NCI-H2227 (cell line): Measurements from ENCODE around the gene SIN3A.
A peak's percentile ranks its signal among the peaks of the same experiment; 100 is the strongest.
"Not testable (repeated sequence)": the region's sequence is repeated elsewhere in the genome, so short reads cannot be mapped to it uniquely, and the experiment has no call there.

ENCODE experiments used
- DNase-seq: peaks from one replicate; lab custom pipeline; 2025; ENCODE audit not compliant: unreplicated experiment; lab: John Stamatoyannopoulos, UW

The SIN3A gene

DNA sequence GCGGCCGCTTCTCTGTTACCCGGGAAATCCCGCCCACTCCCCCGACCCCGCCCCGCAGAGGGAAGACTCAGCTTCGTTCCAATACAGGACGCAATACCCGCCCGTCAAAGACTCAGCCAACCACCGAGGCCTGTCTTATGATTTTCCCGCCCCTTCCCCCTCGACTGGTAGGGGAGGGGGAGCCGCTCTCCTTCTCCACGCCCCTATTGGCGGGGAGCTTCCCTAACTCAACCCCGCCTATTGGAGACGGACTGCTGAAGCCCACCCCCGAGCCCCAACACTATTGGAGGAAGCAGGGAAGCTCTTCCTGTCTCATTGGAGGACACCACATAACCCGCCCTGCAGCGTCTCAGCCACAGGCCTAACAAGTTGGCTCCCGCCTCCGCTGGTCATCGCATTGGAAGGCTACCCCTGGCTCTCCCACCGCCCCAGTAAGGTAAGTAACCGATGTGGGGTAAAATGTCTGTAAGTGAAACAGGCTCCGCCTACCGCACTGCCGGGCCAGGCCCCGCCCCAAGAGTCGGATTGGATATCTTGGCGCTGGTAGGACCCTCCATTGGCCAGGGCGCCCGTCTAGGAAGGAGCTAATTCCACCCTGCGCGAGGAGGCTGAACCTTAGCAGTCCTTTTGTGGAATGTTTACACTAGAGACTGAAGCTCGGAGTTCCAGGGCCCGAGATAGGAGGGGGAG, at the start of gene SIN3A:
TSS of gene SIN3A (minus strand) at position 17 of the 690 bp plus-strand sequence. CDS start 21,315 bp downstream, outside the sequence.
- peak; percentile 100 for DNase-seq

DNA sequence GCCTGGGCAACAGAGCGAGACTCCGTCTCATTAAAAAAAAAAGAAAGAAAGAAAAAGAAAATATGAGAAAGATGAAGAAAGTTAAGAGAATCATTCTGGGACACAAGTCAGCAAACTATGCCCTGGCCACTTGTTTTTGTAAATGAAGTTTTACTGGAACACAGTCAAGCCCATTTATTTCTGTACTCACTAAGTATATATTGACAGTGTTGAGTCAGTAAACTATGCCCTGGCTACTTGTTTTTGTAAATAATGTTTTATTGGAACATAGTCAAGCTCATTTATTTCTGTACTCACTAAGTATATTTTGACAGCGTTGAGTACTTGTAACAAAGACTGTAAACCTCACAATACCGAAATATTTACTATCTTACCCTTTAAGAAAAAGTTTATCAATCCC, 42.2 kb upstream of the SIN3A start:
- DNase-seq, result no peak

DNA sequence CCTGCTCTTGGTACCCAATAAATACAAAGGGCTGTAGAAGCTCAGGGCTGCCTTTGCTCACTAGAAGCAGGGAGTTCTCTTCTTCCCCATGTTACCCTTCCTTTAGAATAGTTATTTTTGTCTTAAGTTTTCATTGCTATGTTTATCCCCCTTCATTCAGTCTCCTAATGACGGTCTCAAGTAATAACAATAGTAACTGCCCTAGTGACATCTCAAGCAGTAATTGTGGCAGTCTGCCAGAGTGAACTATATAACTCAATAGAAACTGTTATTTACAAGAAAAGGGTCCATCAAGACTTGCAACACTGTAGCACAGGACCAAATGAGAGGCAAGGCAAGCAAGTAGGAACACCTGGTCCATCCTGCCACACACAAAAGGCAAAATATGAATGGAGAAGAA, 32.5 kb upstream of the SIN3A start:
- DNase-seq, result no peak

- not testable (repeated sequence) for DNase-seq
Measured at GRCh38 chr15:75483556-75483955, 32.1 kb upstream of the SIN3A start.

- no peak for DNase-seq
Measured at GRCh38 chr15:75483106-75483505, 31.6 kb upstream of the SIN3A start.

GRCh38 chr15:75480463-75480862, 29.0 kb upstream of the SIN3A start:
- not testable (repeated sequence) for DNase-seq

- DNase-seq, result no peak
Measured at GRCh38 chr15:75479670-75480069, 28.2 kb upstream of the SIN3A start.

GRCh38 chr15:75477094-75477493, 25.6 kb upstream of the SIN3A start:
- DNase-seq, result not testable (repeated sequence)

- no peak for DNase-seq
Measured at GRCh38 chr15:75468913-75469598, 17.6 kb upstream of the SIN3A start.

GRCh38 chr15:75460646-75461045, 9.2 kb upstream of the SIN3A start:
- no peak for DNase-seq

DNA sequence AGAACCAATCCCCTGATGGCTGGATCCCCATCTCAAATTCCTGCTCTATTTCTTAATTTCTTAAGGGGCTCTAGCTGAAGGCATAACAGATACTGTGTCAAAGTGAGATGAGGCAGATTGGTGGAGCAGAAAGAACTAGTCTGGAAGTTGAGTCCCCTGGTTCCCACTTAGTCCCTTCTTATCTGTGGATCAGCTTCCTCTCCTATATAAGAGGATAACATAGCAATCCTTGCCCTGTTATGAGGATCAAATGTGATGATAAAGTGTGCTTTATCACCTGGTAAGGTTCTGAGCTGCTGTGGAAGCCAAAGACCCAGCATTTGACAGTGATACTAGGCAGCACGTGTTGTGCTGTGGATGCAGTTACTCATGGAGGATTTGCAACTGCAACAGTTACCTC, 8.1 kb upstream of the SIN3A start:
- no peak for DNase-seq

- peak; percentile 14 for DNase-seq
Measured at GRCh38 chr15:75456710-75457109, 5.2 kb upstream of the SIN3A start.

- DNase-seq, result peak; percentile 60
Measured at GRCh38 chr15:75455982-75456531, 4.6 kb upstream of the SIN3A start.

DNA sequence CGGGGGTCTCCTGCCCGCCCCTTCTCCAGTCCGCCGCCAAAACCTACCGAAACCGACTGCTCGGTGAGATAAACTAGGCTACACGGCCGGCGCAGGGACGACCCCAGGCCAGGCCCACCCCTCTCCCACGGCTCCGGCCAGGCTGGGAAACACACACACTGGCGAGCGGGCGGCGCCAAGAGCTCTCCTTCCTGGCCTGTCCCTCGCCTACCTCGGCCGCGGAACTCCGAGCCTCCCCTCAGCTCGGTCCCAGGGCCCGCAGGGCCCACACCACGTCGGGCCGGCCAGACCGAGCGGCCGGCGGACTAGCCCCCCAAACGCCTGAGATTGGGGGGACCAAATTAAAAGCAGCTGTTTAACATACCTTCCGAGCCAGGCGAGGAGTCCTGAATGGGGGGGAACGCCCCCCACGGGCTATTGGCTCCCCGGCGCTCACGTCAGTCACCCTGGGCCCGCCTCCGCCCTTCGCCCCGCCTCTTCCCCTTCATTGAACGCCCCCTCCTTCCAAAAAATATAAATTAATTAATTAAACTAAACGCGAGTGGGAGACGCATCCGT, 4.0 kb upstream of the SIN3A start:
- peak; percentile 76 for DNase-seq

DNA sequence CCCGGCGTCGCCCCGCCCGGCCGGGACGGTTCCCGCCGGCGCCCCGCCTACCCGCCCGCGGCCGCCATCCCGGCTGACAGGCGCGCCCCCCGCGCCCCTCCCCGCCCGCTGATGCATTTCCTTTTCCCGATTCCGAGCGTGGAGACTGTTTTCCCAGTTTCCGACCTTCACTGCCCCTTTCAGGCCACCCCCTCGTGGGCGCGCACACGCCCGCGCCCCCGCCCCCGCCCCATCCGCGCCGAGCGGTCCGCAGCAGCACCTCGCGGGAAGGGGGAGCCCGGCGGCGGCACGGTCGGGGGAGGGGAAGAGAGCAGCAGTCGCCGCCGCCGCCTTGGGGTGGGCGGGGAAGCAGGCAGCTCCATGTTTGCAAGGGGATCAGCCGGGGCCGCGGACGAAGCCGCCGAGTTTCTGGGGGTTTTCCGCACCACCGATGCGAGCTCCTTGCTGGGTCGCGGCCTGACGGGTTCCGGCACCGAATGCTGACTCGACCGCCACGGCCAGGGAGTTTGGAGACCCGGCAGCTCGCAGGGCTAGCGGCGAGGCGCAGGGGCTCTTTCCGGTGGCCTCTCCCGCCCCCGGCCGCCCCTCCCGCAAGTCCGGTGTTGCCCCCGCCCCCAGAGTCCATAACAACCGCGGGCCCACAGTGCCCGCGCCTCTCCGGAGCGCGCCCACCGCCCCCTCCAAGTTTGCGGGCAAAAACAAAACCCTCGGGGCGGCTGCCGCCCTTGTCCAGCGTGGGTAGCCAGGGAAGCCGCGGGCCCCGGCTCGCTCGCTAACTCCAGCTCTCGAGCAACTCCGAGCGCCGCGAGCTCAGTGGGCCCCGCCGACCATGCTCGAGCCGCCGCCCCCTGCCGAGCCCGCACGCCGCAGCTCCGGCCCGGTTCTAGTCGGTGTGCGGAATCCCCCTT, 3.2 kb upstream of the SIN3A start:
- DNase-seq, result peak; percentile 55

DNA sequence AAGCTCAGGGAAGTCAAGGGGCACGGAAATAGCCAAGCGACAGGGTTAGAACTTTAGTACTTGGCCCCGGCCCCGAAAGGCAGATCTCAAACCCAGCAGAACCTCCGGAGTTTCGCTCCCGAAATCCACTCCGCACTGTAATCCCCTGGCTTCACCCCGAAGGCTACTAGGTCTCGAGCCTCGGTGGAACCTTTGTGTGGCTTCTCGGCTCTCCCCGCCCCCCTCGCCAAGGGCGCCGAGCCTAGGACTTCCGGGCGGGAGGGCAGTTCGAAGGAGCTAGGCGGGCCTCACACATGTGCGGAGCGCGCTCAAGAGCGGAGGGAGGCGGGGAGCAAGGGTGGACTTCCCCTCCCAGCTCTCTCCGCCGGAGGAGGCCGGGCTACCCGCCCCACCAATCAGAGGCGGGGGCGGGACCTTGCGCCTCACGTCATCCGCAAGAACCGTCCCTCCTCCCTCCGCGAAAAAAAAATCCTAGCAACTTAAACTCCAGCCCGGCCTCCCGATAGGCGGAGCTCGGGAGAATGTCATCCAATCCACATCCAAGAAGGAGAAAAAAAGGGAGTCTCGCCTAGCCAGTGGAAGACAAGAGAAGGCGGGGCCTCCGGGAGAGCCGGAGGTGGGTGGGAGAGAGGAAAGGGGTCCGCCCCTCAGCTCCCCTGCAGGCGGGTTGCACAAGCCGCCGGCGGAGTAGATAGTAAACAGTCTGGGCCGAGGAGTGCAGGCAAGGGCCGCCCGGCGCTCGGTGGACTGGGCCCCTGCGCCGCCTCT, 2.4 kb upstream of the SIN3A start:
- peak; percentile 98 for DNase-seq

- peak; percentile 52 for DNase-seq
Measured at GRCh38 chr15:75452865-75453702, 1.6 kb upstream of the SIN3A start.

DNA sequence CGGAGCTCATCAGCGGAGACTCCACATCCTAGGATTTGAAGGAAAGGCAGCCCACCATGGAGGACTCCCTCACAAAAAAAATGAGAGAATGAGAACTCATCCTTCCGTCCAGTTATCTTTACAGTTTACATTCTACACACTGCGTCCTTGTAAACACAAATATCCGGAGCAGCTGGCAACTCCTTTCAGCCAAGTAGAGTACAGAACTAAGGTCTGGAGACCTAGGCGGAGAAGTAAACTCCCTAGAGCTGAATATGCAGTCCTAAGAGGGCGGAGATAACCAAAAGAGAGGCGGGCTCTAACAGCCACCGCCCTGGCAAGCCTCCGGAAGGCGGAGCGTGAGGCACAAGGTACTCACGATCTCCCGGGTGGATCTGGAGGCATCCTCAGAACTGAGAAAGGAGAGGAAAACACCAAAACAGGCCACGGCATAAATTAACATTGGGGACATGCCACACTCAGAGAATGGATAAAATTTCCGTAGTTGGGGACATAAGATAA, 924 bp upstream of the SIN3A start:
- peak; percentile 81 for DNase-seq

- DNase-seq, result no peak
Measured at GRCh38 chr15:75451202-75451673, 252 bp downstream of the SIN3A start.
